PC-9 (cell line): Measurements from ENCODE around the gene CDC7. TPM values are rescaled to one million over a fixed set of nuclear protein-coding genes. Genes with fewer than 3 reads are reported as not detected.

Experiments used
- BruUV-seq: library from RNA; stranded (reverse); fragments of 400-500 nt; replicated peaks from 2 replicates; lab custom pipeline; 2021; lab: Mats Ljungman, UMichigan
- CTCF ChIA-PET: fragments of 300-600 bp; sonication (Branson Sonifier 250); formaldehyde crosslinking; loops from one replicate; lab custom pipeline; 2022; ENCODE audit warnings: antibody characterized with exemption; lab: Charles Lee
- POLR2A ChIA-PET: fragments of 300-600 bp; sonication (Branson Sonifier 250); formaldehyde crosslinking; loops from one replicate; lab custom pipeline; 2022; ENCODE audit warnings: antibody characterized with exemption; ENCODE audit not compliant: unreplicated experiment; lab: Charles Lee
- DNase-seq, 2 experiments: peaks; one replicate each; pipeline versions ENCODE4 v3.0.0 to v3.0.0-alpha.2; 2015 to 2022; ENCODE audit warnings: mixed read lengths in 1 of 2
- H2AFZ ChIP-seq: fragments of 200-600 bp; sonication (generic); 2 replicates; pipeline ENCODE4 v1.8.1; 2017; ENCODE audit warnings: antibody characterized with exemption
- H3F3A ChIP-seq: fragments of 200-600 bp; sonication (generic); 2 replicates; pipeline ENCODE4 v1.8.1; 2017; ENCODE audit warnings: antibody characterized with exemption, mild to moderate bottlenecking, low read depth; ENCODE audit not compliant: insufficient read depth
- H3K27ac ChIP-seq: fragments of 200-600 bp; sonication (generic); 2 replicates; pipeline ENCODE4 v1.6.1; 2016; ENCODE audit warnings: mixed run types
- H3K27me3 ChIP-seq: fragments of 200-600 bp; sonication (generic); 2 replicates; pipeline ENCODE4 v1.6.1; 2016; ENCODE audit warnings: low read depth, mixed run types; ENCODE audit not compliant: insufficient read depth
- H3K36me3 ChIP-seq: fragments of 200-600 bp; sonication (generic); 2 replicates; pipeline ENCODE4 v1.6.1; 2016; ENCODE audit warnings: low read depth, mixed run types
- H3K4me1 ChIP-seq: fragments of 200-600 bp; sonication (generic); replicated peaks from 2 replicates; pipeline ENCODE4 v1.6.1; 2016; ENCODE audit warnings: mixed run types; ENCODE audit not compliant: insufficient read depth
- H3K4me2 ChIP-seq: fragments of 200-600 bp; sonication (generic); 2 replicates; pipeline ENCODE4 v1.6.1; 2017; ENCODE audit warnings: mixed run types
- H3K4me3 ChIP-seq: fragments of 200-600 bp; sonication (generic); 2 replicates; pipeline ENCODE4 v1.6.1; 2016; ENCODE audit warnings: mixed run types
- H3K79me2 ChIP-seq: fragments of 200-600 bp; sonication (generic); 2 replicates; pipeline ENCODE4 v1.6.1; 2017; ENCODE audit warnings: low read depth, mixed run types
- H3K9me2 ChIP-seq: fragments of 200-600 bp; sonication (generic); 2 replicates; pipeline ENCODE4 v1.8.1; 2017; ENCODE audit warnings: mild to moderate bottlenecking; ENCODE audit not compliant: insufficient read depth
- H3K9me3 ChIP-seq: fragments of 200-600 bp; sonication (generic); 2 replicates; pipeline ENCODE4 v1.8.1; 2016; ENCODE audit warnings: low read depth; ENCODE audit not compliant: insufficient read depth
- H4K20me1 ChIP-seq: fragments of 200-600 bp; sonication (generic); 2 replicates; pipeline ENCODE4 v1.8.1; 2017; ENCODE audit not compliant: insufficient read depth
- EZH2 ChIP-seq: fragments of 200-600 bp; sonication (generic); IDR thresholded peaks from 2 replicates; pipeline ENCODE4 v1.8.0; 2017; ENCODE audit warnings: antibody characterized with exemption, low read depth
- intact Hi-C: fragments of 100-400 bp; cut with micrococcal nuclease; formaldehyde crosslinking; loops from one replicate; pipeline ENCODE4 v1.10.0; 2022; ENCODE audit not compliant: unreplicated experiment
- total RNA-seq: library from RNA; stranded (reverse); gene quantifications from 2 replicates; pipeline ENCODE4 v1.2.3, GENCODE V29; 2021
- TF ChIP-seq, protein P1 (sequence below): fragments of 200-600 bp; sonication (generic); conservative IDR thresholded peaks from 2 replicates; pipeline ENCODE4 v1.6.1; 2017; ENCODE audit warnings: mixed run types, antibody characterized with exemption, mild to moderate bottlenecking, moderate library complexity

The CDC7 gene
- total RNA-seq, 1 experiment from 2014 or later, result 13.1 TPM

GRCh38 chr1:91507328-91507727, 6.7 kb downstream of the CDC7 start:
- Histone ChIP-seq H3K27me3 (no peaks in the 10 kb centered on the region), H3K9me2 (no peaks in the 10 kb centered on the region), H3K9me3 (no peaks in the 10 kb centered on the region), H3K79me2 (peaks cover 44% of the 10 kb centered on the region), H3K4me3 (no peak overlapping the region), H3K36me3 (peaks cover 26% of the 10 kb centered on the region; the same call in 1 of the 2 replicates), H3K4me1 (peaks cover 13% of the 10 kb centered on the region), H3K27ac (no peak overlapping the region), H2AFZ (no peak overlapping the region), H4K20me1 (no peaks in the 10 kb centered on the region), H3F3A (peaks cover 10% of the 10 kb centered on the region; the same call in 1 of the 2 replicates), H3K4me2 (no peak overlapping the region)
- no peak for DNase-seq
- no peak for TF ChIP-seq EZH2
- TF ChIP-seq, protein P1, sequence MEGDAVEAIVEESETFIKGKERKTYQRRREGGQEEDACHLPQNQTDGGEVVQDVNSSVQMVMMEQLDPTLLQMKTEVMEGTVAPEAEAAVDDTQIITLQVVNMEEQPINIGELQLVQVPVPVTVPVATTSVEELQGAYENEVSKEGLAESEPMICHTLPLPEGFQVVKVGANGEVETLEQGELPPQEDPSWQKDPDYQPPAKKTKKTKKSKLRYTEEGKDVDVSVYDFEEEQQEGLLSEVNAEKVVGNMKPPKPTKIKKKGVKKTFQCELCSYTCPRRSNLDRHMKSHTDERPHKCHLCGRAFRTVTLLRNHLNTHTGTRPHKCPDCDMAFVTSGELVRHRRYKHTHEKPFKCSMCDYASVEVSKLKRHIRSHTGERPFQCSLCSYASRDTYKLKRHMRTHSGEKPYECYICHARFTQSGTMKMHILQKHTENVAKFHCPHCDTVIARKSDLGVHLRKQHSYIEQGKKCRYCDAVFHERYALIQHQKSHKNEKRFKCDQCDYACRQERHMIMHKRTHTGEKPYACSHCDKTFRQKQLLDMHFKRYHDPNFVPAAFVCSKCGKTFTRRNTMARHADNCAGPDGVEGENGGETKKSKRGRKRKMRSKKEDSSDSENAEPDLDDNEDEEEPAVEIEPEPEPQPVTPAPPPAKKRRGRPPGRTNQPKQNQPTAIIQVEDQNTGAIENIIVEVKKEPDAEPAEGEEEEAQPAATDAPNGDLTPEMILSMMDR, result peak; percentile 21; the same call in 1 of the 2 replicates
- BruUV-seq, result no TSS peak
- intact Hi-C loops, result no loop called here
- CTCF ChIA-PET, result no interaction called here
- POLR2A ChIA-PET, result no interaction called here

DNA sequence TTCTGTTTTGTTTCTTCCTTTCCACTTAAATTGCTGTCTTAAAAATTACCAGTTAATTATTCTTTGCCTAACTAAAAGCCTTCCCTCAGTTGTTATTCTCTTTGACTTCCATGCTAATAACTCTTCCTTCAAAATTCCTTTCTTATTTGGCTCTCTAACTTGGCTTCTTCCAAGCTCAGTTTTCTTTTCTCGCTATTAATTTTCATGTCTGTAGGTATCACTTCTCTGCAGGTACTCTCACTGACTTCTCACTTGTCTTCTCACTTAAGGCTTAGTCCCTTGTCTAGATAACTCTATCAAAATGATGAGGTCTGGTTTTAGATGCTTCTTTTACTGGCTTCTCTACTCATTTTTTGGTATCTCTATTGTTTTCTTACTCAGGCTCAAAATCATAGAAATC, 10.1 kb downstream of the CDC7 start:
- Histone ChIP-seq H3K9me2 (no peaks in the 10 kb centered on the region), H2AFZ (no peak overlapping the region), H3K27ac (no peak overlapping the region), H4K20me1 (no peaks in the 10 kb centered on the region), H3K27me3 (no peaks in the 10 kb centered on the region), H3K4me1 (no peaks in the 10 kb centered on the region), H3K79me2 (peaks cover 13% of the 10 kb centered on the region; the same call in 1 of the 2 replicates), H3K4me3 (no peak overlapping the region), H3K4me2 (no peak overlapping the region), H3K36me3 (peaks cover 40% of the 10 kb centered on the region; the same call in 1 of the 2 replicates), H3K9me3 (no peaks in the 10 kb centered on the region), H3F3A (peaks cover 10% of the 10 kb centered on the region; the same call in 1 of the 2 replicates)
- no peak for DNase-seq
- intact Hi-C loops, result loop anchor here (1.0 to 5.0 kb wide), 3 partner anchors 377 to 787 kb away; partner anchors contain the start of genes GLMN, RPAP2 and TGFBR3
- ChIA-PET POLR2A (no interaction called here), CTCF (no interaction called here)
- TF ChIP-seq, protein P1, result no peak
- TF ChIP-seq EZH2, result no peak
- BruUV-seq, result no TSS peak

DNA sequence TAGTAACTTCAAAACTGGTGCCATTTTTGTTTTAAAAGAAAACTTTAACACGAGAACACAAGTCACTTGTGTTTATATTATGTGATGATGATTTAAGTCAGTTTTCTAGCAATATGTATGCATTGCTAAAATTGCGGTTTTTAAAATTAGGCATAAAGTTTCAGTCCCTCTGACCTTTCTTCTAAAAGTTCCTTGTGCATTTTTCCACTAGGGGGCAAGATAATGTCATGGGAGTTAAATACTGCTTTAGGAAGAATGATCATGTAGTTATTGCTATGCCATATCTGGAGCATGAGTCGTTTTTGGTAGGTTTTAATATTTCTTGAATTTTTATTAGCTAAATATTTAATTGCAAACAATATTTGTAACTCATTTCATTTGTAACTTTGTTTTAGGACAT, 10.7 kb downstream of the CDC7 start:
- peaks cover 40% of the 10 kb centered on the region; the same call in 1 of the 2 replicates for H3K36me3 ChIP-seq
- ChIA-PET CTCF (interaction anchor here (0.6 to 0.7 kb wide), 3 partner anchors 27 to 1496 kb away, joined by 3 to 7 read pairs (median 5); no protein-coding TSS in a partner anchor), POLR2A (no interaction called here)
- intact Hi-C loops, result loop anchor here (1.0 to 5.0 kb wide), 3 partner anchors 376 to 786 kb away; partner anchors contain the start of genes GLMN, RPAP2 and TGFBR3
- peaks cover 8% of the 10 kb centered on the region; the same call in 1 of the 2 replicates for H3K79me2 ChIP-seq
- H4K20me1 ChIP-seq, result no peaks in the 10 kb centered on the region
- no TSS peak for BruUV-seq
- no peaks in the 10 kb centered on the region for H3K9me2 ChIP-seq
- H3K4me2 ChIP-seq, result no peak overlapping the region
- no peaks in the 10 kb centered on the region for H3K9me3 ChIP-seq
- TF ChIP-seq EZH2, result no peak
- TF ChIP-seq, protein P1, result peak; percentile 87
- no peak overlapping the region for H2AFZ ChIP-seq
- H3K4me3 ChIP-seq, result no peak overlapping the region
- peaks cover 10% of the 10 kb centered on the region; the same call in 1 of the 2 replicates for H3F3A ChIP-seq
- H3K27me3 ChIP-seq, result no peaks in the 10 kb centered on the region
- H3K27ac ChIP-seq, result no peak overlapping the region
- no peaks in the 10 kb centered on the region for H3K4me1 ChIP-seq
- peak in 1 of 2 experiments; percentile 50 for DNase-seq
